Stimulated activated CD8-positive, alpha-beta memory T cell treated with anti-CD3 and anti-CD28 coated beads, Interleukin-7, amount 100 ng/mL, for 48 hours (primary cell): ENCODE measurements around the gene DSC1.
"Not testable (repeated sequence)": the region's sequence is repeated elsewhere in the genome, so short reads cannot be mapped to it uniquely, and the experiment has no call there.

ENCODE experiments used
- DNase-seq, 2 donors: peaks; one replicate each; pipeline ENCODE4 v3.0.0-alpha.2; 2020; ENCODE audit warnings: low read depth in 1 of 2; ENCODE audit errors: extremely low read depth in 1 of 2

DSC1 gene

DNA sequence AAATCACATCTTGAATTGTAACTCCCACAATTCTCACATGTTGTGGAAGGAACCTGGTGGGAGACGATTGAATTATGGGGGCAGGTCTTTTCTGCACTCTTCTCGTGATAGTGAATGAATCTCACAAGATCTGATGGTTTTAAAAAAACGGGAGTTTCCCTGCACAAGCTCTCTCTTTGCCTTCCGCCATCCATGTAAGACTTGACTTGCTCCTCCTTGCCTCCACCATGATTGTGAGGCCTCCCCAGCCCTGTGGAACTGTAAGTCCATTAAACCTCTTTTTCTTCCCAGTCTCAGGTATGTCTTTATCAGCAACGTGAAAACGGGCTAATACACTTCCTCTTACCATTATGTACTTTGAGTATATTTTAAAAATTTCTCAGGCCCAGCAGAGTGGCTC lies 14.7 kb upstream of the DSC1 start:
- DNase-seq: not testable (repeated sequence)

DNA sequence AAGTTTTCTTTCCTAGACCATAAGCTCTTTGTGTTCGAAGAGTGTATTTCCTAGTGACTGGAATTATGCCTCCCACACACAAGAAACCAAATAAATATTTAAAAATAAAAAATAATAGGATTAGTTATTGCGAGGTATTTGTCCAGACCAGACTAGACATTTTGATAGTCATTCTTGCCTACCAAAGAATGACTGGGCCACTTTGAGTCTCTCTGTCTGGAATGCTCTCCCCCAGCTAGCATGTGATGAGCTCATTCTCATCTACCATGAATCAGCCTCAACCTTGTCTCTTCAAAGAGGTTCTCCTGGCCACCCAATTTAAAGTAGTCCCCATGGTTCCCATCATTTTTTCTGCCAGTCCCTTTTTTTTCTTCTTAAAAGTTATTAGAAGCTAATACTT lies 13.9 kb upstream of the DSC1 start:
- DNase-seq: no peak

DNA sequence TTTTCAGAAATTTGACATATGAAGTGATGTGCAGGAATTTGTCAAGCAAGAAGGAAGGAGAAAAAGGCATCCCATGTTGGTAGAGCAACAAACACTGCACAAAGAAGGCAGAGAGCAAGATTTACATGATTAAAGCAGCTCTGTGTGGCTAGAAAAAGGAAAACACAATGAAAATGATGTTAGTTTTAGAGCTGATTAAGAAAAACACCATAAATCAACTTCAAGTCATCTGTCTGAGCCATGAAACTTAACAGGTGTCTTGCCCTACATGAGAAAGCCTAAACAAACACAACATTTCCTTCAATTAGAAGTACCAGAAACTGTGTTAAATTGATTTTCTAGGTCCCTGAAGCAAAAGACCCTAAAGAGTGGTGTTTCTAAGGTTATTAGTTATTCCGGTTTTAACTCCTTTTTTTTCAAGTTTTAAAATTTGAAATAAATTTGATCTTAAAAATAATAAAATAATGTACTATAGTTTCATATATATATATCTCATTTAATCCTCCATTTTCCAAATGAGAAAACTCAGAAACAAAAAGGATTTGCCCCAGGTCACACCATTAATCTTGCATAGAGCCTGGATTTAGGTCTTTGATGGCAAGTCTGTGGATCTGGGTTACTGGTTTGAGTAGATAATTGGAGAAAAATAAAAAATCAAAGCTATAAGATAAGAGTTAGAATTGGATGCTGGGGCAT lies 8.6 kb upstream of the DSC1 start:
- DNase-seq: no peak

DNA sequence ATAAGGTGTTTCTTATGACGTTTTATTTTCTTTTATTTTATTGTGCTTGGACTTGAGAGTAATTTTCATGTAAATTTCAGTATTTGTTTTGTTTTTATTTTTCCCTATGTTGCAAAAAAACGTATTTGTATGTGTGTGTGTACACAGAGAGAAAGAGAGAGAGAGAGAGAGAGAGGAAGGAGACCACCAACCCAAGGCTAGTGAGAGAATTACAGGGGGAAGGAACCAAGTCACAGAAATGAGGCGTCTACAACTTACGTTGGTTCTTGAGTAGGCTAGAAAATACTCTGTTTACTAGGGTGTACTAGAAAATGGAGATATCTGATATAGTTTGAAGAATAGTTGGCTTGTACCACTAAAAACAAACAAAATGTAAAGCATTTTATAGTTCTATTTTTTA lies 7.7 kb upstream of the DSC1 start:
- DNase-seq: no peak

DNA sequence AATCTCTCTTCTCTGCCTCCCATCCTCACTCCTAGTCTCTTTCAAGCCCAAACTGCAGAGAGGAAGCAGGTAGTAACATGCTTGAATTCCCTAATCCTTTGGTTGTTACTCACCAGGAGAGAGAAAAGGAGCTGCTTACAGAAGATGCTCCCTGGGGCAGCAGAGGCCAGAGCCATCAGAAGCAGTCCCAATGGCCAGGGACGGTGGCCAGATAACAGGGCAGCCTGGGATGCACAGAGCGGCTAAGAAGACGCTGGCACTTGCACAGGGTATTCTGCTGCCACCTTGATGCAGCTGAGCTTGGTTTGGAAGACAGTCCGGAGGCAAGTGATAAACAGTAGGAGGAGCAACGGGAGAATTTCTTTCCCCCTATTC lies 250 bp downstream of the DSC1 start:
- no peak for DNase-seq

DNA sequence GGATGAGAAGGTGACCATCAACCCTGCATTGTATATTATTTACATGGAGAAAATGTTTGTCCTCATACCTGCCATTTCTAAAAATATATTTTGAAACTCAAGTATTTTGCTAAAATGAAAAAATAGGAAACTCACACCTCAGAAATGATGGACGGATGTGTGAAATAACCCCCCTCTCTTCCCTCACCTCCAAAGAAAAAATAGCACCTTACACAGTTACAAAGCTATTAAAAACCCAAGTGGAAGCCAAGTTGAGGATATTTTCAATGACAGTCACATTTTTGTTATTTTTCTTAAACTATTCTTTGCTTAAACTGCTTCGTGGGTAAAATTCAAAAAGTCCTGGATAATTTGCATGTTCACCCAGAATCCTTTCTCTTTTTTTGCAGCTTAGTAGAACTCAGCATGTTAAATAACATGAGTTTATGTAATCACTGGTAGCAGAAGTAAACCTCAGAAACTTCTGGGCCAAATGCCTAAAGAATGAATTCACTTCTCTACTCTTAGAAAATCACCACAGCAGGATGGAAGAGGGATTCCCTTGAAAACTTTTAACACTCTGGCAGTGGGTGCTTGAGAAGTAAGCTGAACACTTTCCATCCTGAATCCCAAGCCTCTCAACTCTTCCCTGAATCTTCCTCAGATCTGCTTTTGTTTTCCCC lies 768 bp downstream of the DSC1 start:
- DNase-seq: no peak

DNA sequence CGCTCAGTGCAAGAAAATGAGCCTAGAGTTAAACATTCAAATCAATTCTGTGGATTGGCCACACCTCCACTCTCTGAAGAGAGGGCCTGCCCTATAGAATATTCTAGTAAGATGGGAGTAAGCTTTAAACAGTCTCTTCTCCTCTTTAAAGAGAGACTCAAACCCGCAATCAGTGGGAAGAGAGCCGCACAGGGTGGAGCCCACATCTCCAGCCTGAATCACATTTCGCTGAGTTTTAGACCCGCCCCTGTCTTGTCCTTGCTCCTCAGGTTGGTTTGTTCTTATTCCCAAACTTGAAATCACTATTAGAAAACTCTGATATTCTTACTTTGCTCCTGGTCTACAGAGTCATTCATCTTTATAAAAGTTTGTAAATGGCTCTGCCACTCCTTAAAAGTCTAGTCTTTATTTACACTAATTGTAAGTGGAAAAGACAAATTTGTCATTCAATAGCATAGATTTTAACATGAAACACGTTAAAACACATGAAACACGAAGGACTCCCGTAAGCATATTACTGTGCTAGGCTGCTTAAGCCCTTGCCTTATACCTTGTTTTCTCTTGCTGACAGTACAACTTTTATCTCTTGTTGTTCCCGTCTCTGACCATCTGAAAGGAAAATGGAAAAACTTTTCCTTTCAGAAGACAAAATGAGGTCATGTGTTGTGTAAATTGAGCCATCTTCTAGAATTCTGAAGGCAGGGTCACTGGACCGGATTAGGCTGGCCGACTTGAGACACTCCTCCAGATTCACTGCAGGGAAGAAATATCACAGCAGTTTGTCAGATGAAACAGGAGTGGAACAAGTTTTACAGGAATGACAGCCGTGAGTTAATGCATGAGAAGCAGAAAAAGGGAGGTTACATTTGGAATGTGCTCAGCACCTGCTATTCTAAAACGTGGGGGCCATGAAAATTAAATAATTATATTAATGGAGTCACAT lies 5.6 kb downstream of the DSC1 start:
- no peak for DNase-seq

DNA sequence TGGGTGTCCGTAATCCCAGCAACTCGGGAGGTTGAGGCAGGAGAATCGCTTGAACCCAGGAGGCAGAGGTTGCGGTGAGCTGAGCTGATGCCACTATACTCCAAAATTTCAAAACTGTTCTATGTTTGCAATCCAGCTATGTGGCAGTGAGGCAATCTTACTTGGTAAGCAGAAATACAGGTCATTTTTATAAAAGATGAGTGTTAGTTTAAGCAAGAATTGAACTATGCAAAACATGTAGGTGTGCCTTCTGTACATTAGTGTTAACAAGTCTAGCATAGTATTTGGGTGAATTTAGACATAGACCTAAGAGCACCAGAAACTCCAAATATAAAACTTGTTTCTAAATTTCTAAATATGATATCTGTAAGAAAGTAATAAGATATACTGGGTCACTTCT lies 7.2 kb downstream of the DSC1 start:
- DNase-seq: no peak

DNA sequence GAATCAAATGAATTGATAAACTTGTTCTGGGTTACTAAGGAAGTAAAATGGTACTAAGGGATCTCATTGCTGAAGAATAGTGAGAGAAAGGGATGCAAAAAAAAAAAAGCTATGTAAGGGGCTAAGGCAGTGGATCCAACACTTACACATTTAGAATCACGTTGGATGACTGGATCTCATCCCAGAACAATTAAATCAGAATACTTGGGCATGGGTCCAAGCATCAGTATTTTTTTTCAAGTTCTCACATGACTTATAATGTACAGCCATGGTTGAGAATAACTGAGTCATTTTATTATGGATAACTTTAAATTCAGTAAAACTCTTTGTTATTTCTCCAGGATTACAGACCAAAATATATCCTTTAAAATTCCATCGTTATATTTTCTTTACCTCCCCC lies 8.5 kb downstream of the DSC1 start:
- no peak for DNase-seq

DNA sequence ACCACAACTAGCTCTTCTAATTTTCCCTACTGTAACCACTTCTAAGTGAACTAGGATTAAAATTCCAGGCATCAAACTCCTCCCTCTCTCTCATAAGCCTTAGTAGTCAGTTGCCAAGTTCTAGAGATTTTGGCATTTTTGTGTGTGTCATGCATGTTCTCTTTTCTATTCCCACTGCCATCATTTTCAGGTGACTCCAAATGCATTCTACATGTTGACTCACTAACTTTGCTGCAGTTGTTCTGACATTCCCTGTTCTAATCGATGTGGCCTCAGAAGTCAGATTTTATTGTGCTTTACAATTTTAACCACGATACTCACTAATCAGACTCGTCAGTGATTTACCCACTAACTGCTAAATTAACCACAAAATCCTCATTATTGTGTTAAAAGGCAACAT lies 13.3 kb downstream of the DSC1 start:
- DNase-seq: no peak

DNA sequence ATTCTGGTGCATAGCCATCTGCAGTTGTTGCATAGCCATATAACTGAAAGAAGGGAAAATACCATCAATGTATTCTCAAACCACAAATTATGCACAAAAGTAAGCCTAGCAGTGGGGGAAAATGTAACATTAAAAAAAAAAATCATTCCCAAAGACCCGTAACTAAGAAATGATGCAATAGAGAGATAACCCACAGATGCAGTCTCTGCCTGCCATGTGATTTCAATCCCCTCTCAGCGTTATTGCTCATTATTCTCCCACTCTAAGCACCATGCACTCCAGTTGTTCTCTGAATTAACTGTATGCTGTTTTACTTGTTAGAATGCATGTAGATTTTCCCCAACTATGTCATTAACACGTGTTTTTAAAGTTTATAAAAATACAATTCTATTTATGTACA lies 14.1 kb downstream of the DSC1 start:
- DNase-seq: no peak

DNA sequence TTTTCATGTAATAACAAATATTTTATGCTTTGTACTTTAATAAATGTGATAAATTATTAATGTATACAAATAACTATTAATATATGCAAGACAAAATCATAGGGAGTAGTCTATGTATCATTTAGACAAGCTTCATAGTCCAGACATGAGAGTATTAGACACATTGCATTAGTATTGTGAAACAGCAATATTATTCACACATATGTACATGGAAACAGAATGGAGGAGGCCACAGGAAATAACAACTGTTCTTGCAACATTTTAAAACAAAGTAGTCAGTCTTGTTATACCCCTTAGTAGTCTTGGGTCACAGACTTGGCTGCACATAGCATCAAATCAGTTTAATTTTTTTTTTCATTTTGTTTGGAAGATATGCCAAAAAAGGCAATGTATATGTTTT lies 15.8 kb downstream of the DSC1 start:
- DNase-seq: no peak

DNA sequence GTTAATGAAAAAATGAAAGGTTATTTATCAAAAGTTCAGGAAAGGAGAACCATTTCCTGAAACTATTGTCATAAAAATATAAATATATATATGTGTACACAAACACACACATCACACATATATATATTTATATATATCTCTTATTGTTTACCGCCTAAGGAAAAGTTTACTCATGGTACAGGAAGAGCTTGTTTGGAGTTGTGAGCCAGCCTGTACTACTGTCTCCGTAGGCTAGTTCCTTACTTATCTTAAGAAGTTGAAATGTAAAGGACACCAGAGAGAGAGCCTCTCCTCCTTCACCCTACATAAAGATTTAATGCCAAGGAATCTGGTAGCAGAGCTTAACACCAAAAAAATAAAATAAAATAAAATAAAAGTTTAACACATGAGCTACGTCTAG lies 19.6 kb downstream of the DSC1 start:
- no peak for DNase-seq

DNA sequence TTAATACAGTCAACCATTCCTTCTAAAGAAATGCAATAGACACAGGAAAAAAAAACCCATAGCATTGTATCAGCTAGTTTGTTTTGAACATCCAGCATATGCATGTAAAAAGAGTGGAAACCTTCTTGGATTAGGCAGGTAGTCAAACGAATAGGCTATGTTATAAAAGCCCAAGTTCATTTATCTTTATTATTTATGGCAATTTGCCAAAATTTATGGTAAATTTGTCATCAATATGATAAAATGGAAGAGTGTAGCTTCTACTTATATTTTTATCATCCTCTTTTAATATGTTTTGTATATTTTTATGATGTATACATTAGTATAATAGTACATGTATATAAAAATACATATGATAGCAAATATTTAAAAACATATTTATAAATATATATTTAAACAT lies 23.9 kb downstream of the DSC1 start:
- DNase-seq: no peak

DNA sequence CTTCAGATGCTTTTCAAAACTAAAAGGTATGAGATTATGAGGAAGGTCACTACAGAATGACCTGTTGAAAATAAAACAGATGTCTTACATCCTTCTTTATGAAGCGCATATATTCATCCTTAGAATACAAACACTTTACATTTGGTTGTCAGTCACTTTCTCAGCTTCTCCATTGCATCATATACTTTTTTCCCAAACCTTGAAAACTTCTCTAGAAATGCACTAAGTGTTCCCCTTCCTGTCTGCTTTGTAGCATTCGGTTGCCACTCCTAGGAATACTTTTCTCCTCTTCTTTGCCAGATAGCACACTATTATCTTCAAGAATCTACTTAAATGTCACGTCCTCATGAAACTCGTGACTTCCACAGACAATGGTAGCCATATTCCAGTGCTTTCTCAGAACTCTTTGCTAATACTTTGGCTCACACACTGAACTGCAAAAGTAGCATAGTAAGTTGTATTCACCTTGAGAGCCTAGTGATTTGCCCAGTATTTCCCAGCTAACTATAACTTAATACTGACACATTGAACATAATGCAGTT lies 27.6 kb downstream of the DSC1 start:
- DNase-seq: no peak

DNA sequence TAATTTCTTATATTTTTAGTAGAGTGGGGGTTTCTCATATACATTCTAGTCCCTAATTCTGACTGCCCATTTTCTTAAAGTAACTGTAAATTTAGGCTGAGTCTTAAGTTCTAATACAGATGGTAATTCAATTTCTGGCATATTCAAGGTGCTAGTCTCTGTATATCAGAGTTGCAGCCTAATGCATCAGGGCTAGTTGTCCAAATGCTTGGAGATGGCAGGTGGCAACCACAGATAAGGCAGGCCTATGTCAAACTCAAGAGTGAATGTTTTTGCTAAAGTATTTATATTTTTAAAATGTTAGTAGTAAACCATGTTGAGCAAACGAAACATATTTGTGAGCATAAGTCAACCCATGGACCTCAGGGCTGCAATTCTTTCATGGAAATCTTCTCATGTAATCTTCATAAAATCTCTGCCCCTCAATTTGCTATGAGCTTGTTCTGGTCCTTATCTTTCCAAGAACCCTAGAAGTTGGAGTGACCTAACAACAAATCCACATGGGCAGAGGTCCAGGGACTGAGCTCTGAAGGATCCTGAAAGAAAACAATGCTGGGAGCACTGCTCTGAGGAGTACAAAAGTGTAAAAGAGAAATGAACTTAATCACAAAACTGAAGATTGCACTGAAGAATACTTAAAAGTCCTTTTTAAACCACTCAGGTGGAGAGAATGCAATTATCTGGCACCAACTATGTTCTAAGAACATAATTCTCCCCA lies 33.1 kb downstream of the DSC1 start:
- DNase-seq: no peak

DNA sequence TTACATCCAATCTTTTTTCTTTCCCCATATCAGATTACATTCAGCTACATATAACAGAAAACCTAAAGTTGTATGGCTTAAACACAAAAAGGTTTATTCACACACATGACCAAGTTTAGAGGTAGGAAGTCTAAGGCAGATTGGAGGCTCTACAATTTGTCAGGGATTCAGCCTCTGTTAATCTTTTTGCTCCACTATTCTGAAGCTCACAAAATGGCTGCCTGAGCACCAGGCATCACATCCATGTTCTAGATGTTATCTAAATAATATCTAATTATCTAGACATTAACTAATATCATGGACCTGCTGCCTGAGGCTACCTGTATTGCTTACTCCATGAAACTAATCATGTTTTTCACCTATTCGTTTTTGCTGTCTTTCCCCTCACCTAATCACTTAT lies 36.8 kb downstream of the DSC1 start:
- DNase-seq: no peak

DNA sequence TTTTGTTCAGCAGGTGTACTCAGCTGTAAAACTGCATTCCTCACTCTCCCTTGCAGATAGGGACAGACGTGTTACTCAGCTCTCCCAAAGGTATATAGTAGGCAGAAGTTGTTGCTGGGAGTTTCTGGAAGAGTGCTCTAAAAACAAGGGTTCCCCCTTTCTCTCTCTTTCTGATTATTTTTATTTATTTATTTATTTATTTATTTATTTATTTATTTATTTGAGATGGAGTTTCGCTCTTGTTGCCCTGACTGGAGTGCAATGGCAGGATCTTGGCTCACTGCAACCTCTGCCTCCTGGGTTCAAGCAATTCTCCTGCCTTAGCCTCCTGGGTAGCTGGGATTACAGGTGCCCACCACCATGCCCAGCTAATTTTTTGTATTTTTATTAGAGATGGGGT lies 39.5 kb downstream of the DSC1 start:
- DNase-seq: not testable (repeated sequence)

DNA sequence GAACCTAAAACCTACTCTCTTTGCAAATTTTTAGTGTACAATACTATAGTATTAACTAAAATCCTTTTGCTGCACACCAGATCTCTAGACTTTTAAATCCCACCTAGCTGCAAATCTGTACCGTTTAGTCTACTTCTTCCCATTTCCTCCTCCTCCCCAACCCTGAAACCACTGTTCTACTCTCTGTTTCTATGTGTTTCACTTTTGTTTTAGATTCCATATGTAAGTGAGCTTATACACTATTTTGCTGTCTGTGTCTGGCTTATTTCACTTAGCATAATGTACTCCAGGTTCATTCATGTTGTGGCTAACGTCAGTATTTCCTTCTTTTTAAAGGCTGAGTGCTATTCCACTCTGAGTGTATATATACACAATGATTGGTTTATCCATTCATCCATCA lies 42.1 kb downstream of the DSC1 start:
- DNase-seq: no peak

DNA sequence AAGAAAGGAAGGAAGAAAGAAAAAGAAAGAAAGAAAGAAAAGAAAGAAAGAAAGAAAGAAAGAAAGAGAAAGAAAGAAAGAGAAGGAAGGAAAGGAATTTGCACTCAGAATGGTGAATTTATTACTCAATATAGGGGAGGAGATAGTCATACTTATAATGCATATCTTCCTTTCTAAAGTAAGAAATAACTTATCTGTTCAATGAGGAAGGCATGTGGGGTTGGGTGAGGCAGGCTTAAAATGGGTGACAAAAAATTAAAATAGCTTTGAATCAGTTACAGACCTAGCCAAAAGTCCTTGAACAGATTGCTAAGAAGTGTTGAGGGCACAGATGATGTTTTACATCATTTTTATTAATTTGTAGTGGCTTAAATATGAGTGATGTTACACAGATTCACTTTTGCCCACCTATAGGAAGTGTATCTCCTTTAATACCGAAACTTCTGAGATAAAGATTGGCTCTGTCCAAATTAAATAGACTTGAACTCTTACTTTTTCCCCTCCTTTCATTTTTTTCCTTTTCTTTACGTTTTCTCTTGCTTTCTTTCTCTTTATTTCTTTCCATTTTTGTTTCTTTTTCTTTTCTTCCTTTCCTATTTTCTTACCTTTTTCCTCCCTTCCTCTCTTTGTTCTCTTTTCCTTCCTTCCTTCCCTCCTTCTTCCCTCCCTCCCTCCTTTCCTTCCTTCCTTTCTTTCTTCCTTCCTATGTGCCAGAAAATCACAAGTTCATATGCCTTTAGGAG lies 45.6 kb downstream of the DSC1 start:
- DNase-seq: no peak
